ENCODE data around the gene RAB8A. TPM values are rescaled to one million over a fixed set of nuclear protein-coding genes. Genes with fewer than 3 reads are reported as not detected.

The RAB8A gene
- total RNA-seq, 1 experiment from 2014 or later: 103 TPM

GRCh38 chr19:16156904-16157303, 45.2 kb downstream of the RAB8A start:
- Histone ChIP-seq H3K79me1 (ENCODE audit: insufficient read depth, low read depth, low read length, poor library complexity, severe bottlenecking) (no peaks in the 10 kb centered on the region), H2BK120ac (ENCODE audit: low read depth, low read length, poor library complexity, severe bottlenecking) (no peak overlapping the region), H4K20me1 (ENCODE audit: control insufficient read depth, insufficient read depth, insufficient read length) (no peaks in the 10 kb centered on the region), H4K5ac (ENCODE audit: insufficient read length, low read depth, low read length) (no peak overlapping the region), H3K18ac (ENCODE audit: insufficient read length, low read depth, low read length) (no peak overlapping the region), H3K56ac (ENCODE audit: insufficient read length, low read depth, low read length) (no peak overlapping the region), H3K9me3 (ENCODE audit: control insufficient read depth, low read depth, low read length) (no peaks in the 10 kb centered on the region), H3K79me2 (ENCODE audit: insufficient read depth, low read length) (no peaks in the 10 kb centered on the region), H3K14ac (ENCODE audit: insufficient read depth, low read length) (no peak overlapping the region), H3K27ac (ENCODE audit: insufficient read length, low read depth, low read length) (no peak overlapping the region), H3K23ac (ENCODE audit: insufficient read length, low read depth, low read length) (no peak overlapping the region), H3K27me3 (ENCODE audit: insufficient read depth, low read length) (no peaks in the 10 kb centered on the region), H2AK5ac (ENCODE audit: insufficient read length, low read length) (no peak overlapping the region), H2BK5ac (ENCODE audit: insufficient read length, low read length) (no peak overlapping the region), H2BK15ac (ENCODE audit: low read depth, low read length) (no peak overlapping the region), H3K4me1 (ENCODE audit: insufficient read depth, low read length) (no peaks in the 10 kb centered on the region), H4K91ac (ENCODE audit: insufficient read length, low read depth, low read length) (no peak overlapping the region), H3K9ac (ENCODE audit: extremely low read depth, insufficient read length, low read length) (no peak overlapping the region), H2BK20ac (ENCODE audit: low read depth, low read length, poor library complexity, severe bottlenecking) (no peak overlapping the region), H4K8ac (replicated peaks; ENCODE audit: insufficient read length, low read depth, low read length) (no peak overlapping the region), H3K23me2 (ENCODE audit: insufficient read length, low read depth, low read length, poor library complexity, severe bottlenecking) (no peaks in the 10 kb centered on the region), H3K4me2 (ENCODE audit: insufficient read depth, insufficient read length, low read length) (no peak overlapping the region), H2BK12ac (ENCODE audit: insufficient read length, low read depth, low read length) (no peak overlapping the region), H2AFZ (ENCODE audit: low read length) (no peak overlapping the region), H3T11ph (ENCODE audit: low read length) (no peak overlapping the region), H3K4ac (ENCODE audit: low read depth, low read length) (no peak overlapping the region)
- no peak for DNase-seq
- H3K27ac Mint-ChIP-seq: no peak overlapping the region
- no CpG with 5 or more reads among the region's 6 CpGs for WGBS (ENCODE audit: extremely low coverage, insufficient read length, low lambda C conversion rate)
- no peaks in the 10 kb centered on the region for H3K4me1 Mint-ChIP-seq
- no peak overlapping the region for H3K4me3 Mint-ChIP-seq
- H3K9me3 Mint-ChIP-seq: no peaks in the 10 kb centered on the region; a peak in 1 of 5 replicates
- no peak for TF ChIP-seq CTCF (conservative IDR thresholded peaks at IDR 0.05)
- peaks cover 1% of the 10 kb centered on the region; the same call in 1 of the 2 replicates for H3K27me3 Mint-ChIP-seq (ENCODE audit: low read depth)
- H3K36me3 Mint-ChIP-seq (ENCODE audit: insufficient read depth in 1 of 3, low read depth in 3 of 3): peaks cover 0 to 2% (median 0%) of the 10 kb centered on the region in 3 experiments; a peak in 1 of 7 replicates

Measured in H9 (cell line).